ENCODE results near the gene DDI2.

DDI2 gene

DNA sequence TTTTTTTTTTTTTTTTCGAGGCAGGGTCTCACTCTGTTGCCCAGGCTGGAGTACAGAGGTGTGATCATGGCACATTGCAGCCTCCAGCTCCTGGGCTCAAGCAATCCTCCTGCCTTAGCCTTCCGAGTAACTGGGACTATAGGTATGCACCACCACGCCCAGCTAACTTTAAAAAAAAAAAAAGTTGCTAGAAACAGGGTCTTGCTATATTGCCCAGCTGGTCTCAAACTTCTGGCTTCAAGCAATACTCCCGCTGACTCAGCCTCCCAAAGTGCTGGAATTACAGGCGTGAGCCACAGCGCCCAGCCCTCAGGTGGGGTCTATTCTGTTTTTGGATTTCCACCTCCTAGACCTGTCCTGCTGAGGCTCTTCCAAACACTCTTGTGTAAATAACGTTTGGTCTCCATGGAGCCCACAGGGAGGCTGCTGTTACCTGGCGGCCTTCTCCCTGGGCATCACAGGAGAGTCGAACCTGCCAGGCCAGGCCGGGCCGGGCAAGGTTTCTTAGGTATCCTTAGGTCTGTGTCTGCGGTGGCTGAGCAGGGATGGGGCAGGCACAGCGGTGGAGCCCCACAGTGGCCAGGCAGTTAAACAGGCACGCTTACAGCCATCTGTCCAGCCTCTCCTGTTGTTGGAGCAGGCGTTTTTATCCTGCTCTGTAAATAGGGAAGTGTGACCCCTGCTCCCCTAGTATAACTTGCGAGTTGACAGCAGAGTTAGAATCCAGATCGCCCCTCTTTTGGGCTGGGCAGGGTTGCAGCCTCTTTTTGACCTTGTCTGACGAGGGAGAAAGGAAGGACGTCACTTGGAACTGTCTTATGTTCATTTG is 85.7 kb downstream of the DDI2 start:
- DNase-seq (ENCODE audit: low read depth), result no peak

DNA sequence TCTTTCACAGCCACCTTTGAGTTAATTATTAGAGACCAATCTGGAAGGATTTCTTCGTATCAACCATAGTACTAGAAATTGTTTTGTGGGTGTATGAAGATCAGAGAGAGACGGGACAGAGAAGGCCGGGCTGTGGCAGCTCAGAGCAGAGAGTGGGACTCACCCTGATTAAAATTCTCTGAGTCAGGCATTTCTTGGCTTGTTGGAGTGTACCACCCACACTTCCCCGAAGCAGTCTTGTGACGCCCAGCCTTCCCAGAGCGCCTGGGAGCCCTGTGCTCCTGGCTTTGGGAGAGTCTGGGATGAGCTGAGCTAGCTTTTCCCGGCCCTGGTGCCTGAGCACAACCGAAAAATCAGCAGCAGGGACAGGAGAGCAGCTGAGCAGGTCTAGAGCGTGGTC is 86.3 kb downstream of the DDI2 start:
- DNase-seq (ENCODE audit: low read depth), result peak; percentile 80

DNA sequence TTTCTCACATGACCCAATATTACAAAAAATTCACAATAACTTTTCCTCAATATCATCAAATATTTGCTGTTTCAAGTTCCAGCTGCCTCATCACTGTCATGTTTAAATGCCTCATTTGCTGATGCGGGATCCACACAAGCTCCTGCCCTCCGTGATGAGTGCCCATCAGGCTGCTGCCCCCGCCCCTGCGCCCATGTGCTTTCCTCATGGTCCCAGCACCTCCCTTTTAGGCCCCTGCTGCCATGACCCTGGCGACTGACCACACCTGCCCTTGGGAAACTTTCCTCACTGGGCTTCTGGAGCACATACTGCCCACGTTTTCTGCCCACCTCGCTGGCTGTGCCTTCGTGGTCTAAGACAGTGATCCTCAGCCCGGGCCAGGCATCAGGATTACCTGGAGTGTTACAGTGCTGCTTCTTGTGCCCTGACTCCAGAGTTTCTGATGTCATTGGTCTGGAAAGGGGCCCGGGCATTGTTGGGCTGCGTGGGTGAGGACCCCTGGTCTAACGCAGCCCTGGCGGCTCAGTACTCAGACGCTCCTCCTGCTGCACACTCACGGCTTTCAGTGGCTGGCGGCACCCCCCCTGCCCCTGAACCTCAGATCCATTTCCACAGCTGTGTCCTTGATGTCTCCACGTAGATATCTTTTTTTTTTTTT is 87.4 kb downstream of the DDI2 start:
- DNase-seq (ENCODE audit: low read depth), result no peak

DNA sequence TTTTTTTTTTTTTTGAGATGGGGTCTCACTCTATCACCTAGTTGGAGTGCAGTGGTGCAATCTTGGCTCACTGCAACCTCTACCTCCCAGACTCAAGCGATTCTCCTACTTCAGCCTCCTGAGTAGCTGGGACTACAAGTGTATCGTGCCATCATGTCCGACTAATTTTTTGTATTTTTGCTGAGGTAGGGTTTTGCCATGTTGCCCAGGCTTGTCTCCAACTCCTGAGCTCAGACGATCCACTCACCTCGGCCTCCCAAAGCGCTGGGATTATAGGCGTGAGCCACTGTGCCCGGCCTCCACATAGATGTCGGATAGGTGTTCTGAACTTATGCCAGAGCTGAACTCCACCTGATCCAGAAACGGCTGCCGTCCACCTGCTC is 87.9 kb downstream of the DDI2 start:
- no peak for DNase-seq (ENCODE audit: low read depth)

DNA sequence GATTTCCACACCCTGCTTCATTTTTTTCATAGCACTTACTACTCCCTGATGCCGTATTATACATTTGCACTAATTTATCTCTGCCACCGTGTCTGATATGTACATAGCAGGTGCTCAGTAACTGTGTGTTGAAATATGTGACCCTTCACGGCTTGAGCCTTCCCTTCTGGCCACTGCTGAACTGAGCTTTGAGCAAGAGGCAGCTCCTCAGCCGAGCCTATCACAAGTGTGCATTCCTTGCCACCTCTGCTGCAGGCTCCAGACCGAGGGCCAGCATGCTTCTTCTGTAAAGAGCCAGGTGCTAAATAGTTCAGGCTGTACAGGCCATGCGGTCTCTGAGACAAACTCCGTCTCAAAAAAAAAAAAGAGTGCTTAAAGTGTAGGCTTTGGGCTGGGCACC is 89.5 kb downstream of the DDI2 start:
- DNase-seq (ENCODE audit: low read depth), result no peak

DNA sequence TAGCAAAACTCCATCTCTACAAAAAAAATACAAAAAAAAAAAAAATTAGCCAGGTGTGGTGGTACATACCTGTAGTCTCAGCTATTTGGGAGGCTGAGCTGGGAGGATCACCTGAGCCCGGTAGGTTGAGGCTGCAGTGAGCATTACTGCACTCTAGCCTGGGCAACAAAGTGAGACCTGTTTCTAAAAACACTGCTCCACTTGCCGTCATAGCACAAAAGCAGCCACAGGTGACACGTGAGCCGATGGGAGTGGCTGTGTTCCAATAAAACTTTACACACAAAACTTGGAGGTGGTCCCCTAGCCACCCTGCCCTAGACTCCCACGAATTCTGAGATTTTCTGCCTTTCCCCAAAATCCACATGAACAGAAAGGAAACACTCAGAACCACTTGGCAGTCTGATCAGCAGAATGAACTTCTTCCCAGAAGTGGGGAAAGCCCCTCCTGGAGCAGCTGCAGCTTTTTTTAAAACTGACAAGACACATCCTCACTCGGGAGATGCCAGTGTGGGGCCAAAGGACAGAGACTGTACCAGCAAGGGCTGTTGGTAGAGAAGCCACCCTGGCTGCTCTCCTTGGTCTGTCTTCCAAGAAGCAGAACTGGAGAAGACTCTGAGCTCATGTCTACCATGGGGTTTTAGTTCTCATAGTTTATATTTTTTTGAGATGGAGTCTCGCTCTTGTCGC is 90.1 kb downstream of the DDI2 start:
- DNase-seq (ENCODE audit: low read depth), result no peak

DNA sequence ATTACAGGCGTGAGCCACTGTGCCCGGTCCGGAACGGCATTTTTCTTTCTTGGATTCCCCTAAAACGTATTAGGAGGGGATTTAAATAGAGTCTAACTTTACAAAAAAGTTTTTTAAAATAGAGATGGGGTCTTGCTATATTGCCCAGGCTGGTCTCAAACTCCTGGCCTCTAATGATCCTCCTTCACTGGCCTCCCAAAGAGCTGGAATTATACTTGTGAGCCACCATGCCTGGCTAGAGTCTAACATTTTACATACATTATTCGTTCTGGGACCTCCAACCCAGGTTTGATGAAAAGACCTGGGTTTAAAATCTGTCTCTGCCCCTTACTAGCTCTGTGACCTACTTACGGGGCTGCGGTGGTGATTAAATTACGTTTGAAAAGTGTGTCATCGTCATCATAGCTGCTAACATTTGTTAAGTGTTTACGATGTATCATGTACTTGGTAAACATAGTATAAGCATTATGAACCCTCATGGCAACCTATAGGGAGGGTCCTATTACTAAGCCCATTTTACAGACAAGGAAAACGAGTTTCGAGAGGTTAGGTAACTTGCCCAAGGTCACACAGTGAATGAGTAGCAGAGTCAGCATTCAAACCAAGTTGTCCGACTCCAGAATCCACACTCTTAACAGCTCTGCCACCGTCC is 91.4 kb downstream of the DDI2 start:
- no peak for DNase-seq (ENCODE audit: low read depth)

DNA sequence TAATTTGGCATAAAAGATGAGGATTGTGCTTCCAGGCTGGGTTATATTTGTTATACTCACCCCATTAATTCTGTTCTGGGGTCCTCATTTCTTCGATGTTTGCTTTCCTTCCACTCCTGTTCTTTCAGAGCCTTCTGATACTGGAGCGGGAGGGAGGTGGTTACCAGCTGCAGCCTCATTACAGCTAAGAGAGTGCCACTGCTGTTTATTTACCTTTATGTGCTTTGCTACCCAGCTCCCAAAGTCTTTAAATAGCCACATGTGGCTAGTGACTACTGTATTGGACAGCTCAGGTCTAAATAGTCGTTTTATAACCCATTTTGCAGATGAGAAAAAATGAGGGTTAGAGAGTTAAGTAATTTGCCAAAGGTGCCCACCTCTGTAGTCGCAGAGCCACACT is 92.0 kb downstream of the DDI2 start:
- no peak for DNase-seq (ENCODE audit: low read depth)

DNA sequence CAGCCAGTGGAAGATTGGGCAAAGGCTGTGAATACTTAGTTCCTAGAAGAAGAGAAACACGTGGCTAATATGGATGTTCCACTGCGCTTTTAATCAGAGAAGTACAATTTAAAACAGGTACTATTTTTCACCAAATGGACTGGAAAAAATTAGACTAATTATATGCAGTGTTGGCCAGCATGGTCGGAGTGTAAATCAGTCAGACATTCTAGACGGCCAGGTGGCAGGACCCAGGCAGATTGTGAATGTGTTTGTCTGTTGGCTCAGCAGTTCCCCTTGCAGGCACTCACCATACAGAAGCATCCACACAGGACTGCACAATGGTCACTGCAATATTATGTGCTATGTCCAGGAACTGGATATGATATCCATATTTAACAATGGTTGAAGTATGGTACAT is 94.9 kb downstream of the DDI2 start:
- DNase-seq (ENCODE audit: low read depth), result no peak

DNA sequence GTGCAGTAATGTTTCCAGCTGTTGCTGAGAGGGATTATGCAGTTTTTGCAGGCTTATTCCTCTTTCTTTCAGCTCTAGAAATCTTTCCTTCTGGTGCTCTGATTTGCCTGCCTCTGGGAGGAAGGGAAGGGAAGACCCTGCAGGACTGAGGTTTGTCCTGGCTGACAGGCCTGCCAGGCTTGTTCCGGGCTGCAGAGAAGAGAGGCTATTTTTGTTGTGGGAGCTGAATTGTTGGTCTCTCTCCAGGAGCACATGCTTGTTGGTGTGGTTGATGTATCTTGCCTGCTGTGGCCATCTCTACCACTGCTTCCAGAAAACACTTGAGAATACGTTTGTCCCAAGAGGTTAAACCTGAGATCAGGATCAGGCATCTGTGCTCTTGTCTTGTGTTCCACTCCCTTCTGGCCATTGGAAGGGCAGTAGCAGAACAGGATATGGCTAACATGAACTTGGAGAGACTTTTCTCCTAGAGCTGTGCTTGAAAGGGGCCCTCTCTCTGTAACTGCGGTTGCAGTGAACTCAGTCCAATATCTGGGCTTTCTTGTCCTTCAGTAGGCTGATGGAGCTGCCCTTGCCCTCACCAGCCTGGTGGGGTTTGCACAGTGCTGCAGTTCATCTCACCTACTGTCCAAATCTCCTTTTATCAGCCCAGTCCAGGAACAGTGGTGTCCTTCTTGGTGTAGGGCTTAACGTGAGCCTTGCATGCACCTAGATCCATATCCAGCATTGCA is 97.3 kb downstream of the DDI2 start:
- peak; percentile 34 for DNase-seq (ENCODE audit: low read depth)

DNA sequence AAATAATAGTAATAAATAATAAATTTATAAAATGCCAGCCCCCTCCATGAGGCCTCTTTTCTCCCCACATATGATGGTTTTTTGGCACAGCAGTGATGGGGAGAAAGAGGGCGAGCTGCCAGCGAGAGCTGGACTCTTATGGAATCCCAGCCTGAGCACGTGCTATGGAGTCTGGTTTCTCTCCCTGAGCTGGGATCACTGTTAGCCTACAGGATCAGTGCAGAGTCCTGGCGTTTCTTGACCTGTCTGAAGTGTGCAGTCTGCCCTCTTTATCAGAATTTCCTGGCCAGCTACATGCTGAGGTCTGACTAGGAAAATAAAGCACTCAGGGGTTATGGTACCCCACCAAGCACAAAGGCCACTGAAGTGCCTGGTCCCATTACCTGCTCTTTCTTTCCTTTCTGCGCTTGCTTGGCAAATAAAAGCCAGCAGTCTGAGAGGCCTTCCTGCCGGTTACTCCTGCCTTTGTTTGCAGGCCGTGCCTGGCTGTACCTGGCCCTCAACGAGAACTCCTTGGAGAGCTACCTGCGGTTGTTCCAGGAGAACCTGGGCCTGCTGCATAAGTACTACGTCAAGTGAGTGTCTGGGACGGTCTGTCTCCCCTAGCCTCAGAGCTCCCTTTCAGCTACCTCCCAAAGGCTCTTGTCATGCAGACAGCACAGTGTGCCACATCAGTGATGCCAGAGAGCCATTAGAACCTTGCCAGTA is 100.3 kb downstream of the DDI2 start:
- no peak for DNase-seq (ENCODE audit: low read depth)

DNA sequence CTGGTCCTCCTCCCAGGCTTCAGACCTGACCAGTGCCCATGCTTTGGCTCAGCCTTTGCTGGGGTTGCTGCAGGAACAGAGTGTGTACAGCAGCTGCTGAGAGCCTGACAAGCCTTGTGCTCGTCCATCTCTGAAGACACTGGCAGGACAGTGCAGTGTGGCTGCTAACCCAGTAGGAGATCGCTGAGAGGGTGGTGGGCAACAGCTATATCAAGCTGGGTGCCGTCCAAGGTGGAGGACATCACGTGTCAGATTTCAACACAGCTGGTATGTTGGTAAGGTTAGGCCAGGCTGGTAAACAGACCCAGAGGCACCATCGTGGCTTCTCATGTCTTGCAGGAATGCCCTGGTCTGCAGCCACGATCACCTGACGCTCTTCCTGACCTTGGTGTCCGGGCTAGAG is 100.9 kb downstream of the DDI2 start:
- no peak for DNase-seq (ENCODE audit: low read depth)

All from GM04503 (cell line).